Activated naive CD4-positive, alpha-beta T cell treated with anti-CD3 and anti-CD28 coated beads, Interleukin-2, amount 50 U/mL, for 16 hours (primary cell): Measurements from ENCODE around the gene PTPRN2.
"Not testable (repeated sequence)": the region's sequence is repeated elsewhere in the genome, so short reads cannot be mapped to it uniquely, and the experiment has no call there.

Experiments used
- DNase-seq: peaks from one replicate; pipeline ENCODE4 v3.0.0-alpha.2; 2020

Gene PTPRN2

DNA sequence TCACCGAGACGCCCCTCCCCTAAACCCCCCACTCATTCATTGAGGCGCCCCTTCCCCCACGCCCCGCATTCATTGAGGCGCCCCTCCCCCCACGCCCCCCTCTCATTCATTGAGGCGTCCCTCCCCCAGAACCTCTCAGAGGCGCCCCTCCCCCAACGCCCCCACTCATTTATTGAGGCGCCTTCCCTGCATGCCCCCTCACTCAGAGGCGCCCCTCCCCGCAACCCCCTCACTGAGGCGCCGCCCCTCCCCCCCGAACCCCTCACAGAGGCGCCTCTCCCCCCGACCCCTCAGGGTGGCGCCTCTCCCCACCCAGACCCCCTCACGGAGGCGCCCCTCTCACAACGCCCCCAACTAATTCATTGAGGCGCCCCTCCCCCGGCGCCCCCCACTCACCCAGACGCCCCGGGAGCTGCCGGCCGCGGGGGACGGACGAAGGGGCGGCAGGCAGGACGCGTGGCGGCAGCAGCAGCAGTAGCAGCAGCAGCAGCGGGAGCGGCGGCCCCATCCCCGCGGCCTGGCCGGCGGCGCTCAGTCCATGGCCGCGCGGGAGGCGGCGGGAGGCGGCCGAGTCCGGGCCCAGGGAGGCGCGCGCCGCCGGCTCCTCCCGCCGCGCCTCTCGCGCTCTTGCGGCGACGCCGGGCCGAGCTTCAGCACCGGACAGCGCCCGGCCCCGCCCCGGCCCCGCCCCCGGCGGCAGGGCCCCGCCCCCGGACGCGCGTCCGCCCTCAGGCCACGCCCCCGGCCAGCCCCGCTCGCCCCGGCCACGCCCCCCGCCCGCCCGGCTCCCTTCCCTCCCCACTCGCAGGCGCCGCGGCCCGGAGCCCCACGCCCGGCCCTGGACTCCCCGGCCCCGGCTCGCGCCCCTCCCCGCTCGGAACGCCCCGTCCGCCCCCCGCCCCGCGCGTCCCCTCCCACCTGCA, at the start of gene PTPRN2:
PTPRN2 (minus strand) TSS at position 662 of the 923 bp plus-strand sequence.
- peak; percentile 35 for DNase-seq

DNA sequence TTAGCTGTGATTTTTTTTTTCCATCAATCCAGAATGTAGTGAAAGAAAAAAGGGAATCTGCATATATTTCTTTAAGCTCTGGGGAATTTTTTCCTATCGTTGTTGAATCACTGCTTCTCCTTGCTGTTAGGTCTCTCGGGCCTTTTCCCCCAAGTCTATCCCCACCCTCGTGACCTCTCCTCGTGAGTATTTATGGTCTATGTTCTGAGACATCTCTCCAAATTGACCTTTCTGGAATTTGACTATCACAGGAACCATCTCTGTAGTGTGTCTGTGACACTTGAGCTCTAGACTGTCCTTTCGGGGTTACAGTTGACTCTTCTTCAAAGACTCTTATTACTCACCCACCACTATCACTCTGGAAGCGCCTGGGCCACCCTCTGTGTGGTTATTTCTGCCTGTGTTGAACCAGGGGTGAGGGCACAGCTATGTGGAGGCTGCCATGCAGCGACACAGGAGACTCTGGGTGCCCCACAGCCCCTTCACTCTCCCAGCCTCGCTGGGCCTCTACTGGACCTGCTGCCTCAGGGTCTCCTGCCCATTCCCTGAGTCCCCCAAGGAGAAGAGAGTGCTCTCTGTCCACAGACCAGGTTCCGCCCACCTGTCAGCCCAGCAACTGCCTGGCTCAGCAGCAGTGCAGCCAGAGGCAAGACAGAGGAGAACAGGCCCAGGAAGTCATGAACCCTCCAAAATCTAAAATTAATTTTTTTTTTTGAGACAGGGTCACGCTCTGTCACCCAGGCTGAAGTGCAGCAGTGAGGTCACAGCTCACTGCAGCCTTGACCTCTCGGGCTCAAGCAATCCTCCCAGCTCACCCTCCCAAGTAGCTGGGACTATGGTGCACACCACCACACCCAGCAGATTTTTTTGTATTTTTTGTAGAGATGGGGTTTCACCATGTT, 45.7 kb upstream of the PTPRN2 start:
- no peak for DNase-seq

DNA sequence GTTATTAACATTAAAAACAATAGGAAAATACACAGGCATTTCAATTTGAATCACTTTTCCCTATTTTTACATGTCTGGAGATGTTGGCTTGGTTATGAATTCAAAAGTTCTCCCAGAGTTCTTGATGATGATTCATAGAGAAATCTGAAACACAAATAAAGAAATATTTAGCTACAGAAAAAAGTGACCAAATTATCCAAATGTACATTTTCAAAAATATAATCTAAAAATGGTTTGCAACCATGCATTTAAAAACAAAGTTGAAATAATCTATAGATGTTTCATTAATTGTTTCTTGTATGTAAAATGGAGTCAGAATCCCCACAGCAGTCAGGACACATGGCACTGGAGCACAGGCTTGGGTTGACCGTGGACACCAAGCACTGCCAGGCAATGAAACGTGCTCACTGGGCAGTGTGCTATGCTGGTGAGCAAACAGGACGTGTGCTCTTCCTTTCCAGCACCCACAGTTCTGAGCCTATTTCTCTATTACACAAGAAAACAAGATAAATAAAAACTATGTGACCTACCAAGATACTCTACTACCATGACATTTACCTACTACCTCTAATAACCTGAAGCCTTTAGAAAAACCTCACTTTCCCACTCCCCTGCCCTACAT, 44.1 kb upstream of the PTPRN2 start:
- DNase-seq: no peak

DNA sequence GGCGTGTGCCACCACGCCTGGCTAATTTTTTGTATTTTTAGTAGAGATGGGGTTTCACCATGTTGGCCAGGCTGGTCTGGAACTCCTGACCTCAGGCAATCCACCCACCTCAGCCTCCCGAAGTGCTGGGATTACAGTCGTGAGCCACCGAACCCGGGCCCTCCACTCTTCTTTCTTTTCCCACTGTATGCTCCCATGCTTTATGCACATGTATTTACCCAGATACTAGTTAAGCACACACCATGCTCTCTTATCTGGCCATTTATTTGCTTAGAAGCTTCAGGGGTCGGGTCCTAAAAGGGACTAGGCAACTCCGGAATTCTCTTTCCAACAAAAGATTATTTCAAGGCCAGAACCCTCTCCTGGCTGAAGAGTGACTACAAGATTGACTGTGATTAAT, 38.7 kb upstream of the PTPRN2 start:
- DNase-seq: not testable (repeated sequence)

DNA sequence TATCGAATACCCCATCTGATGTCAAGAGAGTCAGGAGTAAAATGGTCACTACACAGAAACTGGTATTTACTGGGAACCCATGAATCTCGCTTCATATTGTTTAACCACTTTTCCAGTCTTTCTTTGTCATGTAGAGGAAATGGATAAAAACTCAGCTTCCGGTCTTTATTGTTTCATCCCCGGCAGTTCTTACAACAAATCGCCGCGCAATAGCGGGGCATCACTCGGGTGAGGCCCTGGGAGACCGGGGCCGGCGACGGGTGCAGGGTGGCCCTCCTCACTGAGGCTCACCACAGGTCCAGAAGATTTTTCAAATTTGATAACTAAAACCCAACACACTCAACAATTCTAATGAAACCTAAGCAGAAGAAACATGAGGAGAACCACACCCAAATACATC, 35.6 kb upstream of the PTPRN2 start:
- no peak for DNase-seq

DNA sequence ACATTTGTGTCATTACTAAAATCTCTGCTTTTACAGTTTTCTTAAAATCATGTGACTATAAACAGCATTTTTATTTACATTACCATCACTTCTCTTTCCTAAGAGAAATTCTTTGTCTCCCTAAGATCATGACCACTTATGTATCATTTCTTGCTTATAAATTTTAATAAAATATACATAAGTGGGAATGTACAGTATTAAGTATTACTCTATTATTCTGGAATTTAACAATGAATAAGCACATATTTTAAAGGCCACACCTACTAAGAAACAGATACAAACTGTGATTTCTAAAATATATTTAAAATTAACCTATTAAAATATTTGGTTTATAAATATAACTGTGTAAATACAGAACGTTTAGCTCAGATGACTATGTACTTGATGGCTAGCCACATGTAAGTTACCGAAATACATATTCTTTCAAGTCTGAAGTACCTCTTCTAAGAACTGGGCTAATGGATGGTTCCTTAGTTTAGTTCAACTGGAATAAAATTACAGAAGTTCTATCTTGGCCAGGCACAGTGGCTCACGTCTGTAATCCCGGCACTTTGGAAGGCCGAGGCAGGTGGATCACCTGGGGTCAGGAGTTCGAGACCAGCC, 33.3 kb upstream of the PTPRN2 start:
- DNase-seq: no peak

DNA sequence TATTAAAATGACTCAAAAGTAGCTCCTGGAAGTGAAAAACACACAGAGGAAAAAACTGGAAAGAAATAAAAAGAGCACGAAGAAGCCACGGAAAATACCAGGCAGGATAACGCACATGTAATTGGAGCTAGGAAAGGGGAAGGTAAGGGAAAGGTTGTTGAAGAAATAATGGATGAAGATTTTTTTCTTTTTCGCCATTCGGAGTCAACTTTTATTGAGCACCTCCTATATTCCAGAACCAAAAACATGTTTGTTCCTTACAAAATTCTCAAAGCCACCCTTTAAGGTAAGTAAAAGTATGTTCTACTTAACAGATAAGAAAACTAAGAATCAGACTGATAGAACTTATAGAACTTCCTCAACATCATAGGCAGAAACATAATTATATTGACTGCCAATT, 32.8 kb upstream of the PTPRN2 start:
- DNase-seq: no peak

DNA sequence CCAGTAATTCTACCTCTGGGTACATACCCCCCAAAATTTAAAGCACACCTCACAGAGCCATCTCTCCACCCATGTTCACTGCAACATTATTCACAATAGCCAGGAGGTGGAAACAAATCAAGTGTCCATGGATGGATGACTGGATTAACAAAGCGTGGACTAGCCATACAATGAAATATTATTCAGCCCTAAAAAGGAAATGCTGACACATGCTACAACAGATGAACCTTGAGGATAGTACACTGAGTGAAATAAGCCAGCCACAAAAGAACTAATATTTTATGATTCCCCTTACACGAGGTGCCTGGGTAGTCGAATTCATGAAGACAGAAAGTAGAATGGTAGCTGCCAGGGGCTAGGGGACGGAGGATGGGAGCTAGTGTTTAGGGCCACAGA, 31.1 kb upstream of the PTPRN2 start:
- no peak for DNase-seq

DNA sequence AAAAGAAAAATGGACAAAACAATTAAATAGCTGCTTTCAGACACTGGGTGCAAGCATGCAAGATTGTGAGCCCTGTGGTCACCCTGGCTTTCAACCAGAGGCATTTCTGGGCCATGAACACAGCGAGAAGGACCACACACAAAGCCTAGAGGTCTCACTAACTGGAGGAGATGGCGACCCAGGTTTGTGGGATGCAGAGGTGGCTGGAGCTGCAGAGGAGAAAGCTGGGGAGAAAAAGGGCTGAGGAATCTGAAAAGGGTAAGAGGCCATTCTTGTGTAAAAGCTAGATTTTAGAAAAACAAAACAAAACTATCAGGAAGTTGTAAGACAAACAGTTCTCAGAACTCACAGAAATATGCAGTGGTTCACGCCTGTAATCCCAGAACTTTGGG, 30.1 kb upstream of the PTPRN2 start:
- DNase-seq: no peak

DNA sequence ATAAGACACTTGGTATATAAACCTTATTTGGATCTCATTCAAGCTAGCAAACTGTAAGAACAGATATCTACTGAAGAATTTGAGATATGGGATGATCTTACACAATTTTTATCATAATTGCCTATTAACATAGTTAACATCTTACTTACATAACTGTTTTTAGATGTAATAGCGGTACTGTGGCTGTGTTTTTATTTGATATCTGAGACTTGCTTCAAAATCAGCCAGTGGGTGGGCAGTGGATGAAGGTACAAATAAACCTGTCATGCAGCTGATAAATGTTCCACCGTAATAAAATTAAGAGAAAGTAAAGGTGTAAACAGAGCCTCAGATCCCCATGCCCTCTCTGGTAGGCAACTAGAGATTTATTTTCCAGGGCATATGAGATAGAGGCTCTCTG, 28.4 kb upstream of the PTPRN2 start:
- no peak for DNase-seq

DNA sequence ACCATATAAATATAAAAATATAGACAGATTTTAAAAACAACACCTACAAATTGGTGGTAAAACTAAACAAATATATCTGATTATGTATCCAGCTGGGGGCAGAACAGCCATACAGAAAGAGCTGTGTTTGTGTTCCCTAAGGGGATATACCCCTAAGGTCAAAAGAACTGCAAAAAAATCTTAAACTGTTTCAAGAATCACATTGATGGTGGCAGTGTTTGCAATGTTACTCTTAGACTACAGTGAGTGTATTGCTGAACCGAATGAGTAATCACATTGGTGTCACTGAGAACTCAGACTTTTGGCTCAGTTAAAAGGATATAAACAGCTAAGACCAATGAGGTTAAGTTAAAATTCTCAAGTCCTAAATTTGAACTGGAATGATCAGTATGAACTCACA, 27.1 kb upstream of the PTPRN2 start:
- no peak for DNase-seq

DNA sequence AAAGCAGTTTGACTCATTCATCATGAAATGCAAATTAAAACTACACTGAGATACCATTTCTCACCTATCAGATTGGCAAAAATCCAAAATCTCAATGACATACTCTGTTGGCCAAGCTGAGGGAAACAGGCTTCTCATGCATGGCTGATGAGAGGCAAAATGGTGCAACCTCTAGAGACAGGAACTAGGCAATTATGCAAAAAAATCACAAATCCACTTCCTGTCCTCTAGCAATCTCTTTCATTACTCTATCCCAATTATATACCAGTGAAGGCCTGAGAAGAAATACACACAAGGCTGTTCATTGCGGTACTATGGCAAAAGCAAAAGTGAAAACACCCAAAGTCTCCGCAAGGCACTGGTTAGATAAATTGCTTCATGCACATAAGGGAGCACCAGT, 25.9 kb upstream of the PTPRN2 start:
- no peak for DNase-seq

DNA sequence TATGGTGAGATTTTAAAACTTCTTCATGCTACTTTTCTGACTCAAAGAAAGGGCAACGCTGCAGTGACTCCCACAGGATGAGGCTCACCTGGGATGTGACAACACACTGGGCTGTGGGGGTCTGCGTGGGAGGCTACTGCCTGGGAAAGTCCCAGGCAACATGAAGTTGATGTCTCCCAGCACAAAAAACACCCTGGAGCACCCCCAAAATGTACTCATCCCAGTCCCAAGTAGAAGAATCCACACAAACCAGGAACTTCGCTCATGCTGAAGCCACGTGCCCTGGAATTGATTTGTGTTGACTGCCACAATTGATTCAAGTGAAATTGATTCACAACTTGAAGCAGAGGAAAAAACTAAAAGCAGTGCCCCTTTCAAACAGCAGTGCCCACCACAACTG, 24.9 kb upstream of the PTPRN2 start:
- no peak for DNase-seq

DNA sequence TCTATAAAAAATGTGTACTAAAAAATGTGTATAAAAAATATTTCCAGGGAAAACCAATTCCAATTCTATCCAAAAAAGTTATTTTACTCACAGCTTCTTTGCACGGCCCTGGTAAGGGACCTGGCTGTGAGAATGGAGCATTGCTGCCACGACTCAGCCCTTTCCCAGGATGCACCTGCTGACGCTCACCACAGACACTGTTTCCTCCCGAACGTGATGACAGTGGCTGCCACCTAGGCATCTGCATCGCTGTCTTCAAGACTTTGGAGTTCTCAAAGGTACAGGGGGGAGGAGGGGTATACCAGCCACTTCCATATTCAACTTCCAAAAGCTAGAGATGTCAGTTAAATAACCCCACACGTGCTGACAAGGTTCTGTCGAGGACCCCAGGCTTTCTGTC, 23.9 kb upstream of the PTPRN2 start:
- no peak for DNase-seq

DNA sequence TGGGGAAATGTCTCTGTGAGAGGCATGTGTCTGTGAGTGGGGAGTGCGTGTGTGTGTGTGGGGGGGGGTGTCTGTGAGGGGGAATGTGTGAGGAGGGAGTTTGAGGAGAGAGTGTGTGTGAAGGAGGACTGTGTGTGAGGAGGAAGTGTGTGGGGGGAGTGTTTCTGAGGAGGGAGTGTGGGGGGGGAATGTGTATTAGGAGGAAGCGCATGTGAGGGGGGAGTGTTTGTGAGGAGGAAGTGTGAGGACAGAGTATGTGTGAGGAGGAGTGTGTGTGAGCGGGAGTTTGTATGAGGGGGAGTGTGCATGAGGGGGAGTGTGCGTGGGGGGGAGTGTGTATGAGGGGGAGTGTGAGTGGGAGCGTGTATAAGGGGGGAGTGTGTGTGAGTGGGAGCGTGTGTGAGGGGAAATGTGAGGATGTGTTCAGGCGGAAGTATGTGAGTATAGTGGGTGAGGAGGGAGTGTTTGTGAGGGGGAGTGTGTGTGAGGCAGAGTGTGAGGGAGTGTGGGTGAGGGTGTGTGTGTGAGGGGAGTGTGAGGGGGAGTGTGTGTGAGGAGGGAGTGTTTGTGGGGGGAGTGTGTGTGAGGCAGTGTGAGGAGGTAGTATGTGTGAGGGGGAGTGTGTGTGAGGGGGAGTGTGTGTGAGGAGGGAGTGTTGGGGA, 21.8 kb upstream of the PTPRN2 start:
- DNase-seq: no peak

DNA sequence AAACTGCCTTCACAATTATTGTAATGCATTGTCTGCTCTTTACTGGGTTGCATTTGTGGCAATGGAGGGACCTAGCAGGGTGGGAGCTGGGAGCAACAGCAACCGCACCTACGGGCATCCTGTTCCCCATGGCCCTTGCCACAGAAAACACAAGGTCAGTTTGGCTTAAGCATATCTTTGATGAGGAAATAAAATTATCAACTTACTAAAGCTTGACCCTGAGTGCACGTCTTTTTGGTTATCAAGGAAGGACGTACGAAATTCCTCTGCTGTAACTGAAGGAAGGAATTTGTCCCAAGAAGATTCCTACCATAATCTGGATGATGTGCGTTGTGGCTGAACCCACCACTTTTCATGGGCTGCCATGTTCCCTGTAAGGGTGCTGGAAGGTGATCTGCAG, 19.9 kb upstream of the PTPRN2 start:
- DNase-seq: no peak

DNA sequence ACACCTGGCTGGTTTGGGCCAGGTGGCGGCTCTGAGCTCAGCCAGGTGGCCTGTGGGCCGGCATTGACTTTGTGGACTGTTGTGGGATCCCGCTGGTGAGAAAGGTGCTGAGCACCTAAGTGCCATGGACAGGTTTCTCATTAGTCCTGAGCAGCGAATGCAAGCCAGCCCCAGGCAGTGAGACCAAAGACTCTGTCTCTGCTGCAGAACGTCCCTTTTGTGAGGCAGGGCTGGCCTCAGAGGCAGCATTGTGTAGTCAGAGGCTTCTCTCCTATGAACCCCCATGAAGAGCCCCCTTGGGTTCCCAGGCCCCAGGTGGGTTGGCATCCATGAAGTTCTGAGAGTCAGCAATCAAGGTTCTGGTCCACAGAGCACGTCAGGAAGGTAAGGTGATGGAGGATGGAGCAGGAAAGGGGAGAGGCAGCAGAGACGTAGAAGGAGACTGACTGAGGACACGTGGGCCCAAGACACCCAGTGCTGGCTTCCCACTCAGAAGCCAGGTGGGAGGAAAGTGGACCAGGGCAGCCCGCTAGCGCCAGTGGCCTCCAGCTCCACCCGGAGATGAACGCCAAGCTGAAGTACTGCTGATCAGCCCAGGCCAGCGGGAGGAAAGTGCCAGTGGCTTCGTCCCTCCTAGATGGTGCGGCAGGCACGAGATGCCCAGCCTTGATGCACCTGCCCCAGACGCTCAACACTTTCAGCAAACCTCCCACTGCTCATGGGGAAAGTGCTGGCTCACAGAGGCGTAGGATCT, 19.2 kb upstream of the PTPRN2 start:
- DNase-seq: no peak

DNA sequence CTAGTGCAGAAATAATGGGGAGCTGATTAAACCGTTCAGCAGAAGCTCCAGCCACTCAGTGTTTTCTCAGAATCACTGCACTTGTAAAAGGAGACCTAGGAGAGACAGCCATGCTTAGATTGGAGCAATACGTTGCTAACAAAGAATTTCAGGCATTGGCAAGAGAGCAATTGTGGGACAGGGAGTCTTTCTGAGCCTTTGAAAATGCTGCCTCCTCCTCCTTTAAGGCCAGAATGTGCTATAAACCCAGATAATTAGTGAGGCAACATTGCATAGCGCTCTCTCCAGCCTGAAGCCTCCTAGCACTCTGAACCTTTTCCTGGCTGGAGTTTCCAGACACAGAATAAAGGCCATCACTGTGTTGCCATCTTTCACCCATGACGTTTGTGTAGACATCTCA, 18.5 kb upstream of the PTPRN2 start:
- no peak for DNase-seq

DNA sequence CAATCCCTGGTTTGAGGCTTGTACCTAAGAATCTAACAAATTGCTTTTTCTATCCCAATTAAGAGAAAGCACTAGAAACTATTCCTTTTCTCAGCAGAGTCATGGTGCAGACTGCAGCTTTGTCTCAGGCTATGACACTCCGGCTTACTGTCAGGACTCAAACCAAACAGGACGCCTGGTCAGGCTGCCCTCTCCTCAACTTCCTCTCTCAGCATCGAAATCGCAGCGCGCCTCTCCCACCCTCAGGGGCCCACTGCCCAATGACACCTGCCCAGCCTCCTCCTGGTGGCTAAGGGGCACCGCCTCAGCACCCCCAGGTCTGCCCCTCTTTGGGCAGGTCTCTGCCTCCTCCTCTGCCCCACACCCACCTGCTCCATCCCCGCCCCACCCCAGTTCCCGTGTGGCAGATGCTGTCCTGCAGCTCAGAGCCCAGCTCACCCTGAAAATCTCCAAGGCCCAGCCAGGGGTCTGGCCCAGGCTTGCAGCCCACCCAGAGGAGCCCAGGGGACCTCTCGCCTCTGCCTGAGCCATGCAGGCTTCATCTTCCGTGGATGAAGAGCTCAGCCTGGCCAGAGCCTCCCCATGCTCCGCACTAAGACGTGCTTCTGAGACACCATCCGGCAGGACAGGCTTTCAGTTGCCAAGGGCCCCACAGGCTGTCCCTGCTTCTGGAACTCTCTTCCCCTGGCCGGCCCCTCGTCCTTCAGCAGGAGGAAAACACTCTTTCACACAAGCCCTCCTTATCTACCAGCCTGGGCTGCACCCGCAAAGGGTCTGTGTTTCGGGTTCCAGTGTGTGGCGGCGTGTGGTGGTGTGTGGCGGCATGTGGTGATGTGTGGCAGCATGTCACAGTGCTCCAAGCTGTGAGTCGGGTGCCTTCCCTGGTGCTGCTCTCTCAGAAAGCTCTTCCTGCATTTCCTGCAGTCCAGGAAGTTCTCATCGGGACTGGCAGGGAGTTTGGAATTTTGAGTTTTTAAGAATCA, 16.4 kb upstream of the PTPRN2 start:
- DNase-seq: no peak
